IMR-90 (cell line): Measurements from ENCODE around the gene PAXIP1. TPM values are rescaled to one million over a fixed set of nuclear protein-coding genes. Genes with fewer than 3 reads are reported as not detected.
A peak's percentile ranks its signal among the peaks of the same experiment; 100 is the strongest.

Experiments
- ATAC-seq: fragments of 200-7000 bp; cut with Tn5 transposase; 2 replicates; pipeline ENCODE4 v1.9.1; 2020; ENCODE audit warnings: low read depth, mild to moderate bottlenecking, moderate library complexity
- BruUV-seq: library from RNA; stranded (reverse); fragments of 400-500 nt; replicated peaks from 2 replicates; lab custom pipeline; 2021; lab: Mats Ljungman, UMichigan
- CTCF ChIA-PET: fragments of 300-600 bp; formaldehyde crosslinking; extraction: SDS; loops from one replicate; lab custom pipeline; 2021; ENCODE audit warnings: antibody characterized with exemption; lab: Yijun Ruan, JAX
- POLR2A ChIA-PET: fragments of 300-600 bp; sonication (Branson Sonifier 250); formaldehyde crosslinking; loops from one replicate; lab custom pipeline; 2022; ENCODE audit warnings: antibody characterized with exemption; ENCODE audit not compliant: unreplicated experiment; lab: Charles Lee
- DNase-seq: peaks from one replicate; pipeline ENCODE4 v3.0.0; 2013
- H2AFZ ChIP-seq: replicated peaks from 2 replicates; pipeline ENCODE3; 2013; ENCODE audit warnings: low read length, mild to moderate bottlenecking; ENCODE audit not compliant: poor library complexity
- H2AK5ac ChIP-seq: 2 replicates; pipeline ENCODE4 v1.6.1; 2013; ENCODE audit warnings: low read depth, low read length, inconsistent platforms
- H2AK9ac ChIP-seq: replicated peaks from 2 replicates; pipeline ENCODE3; 2013; ENCODE audit warnings: mild to moderate bottlenecking, low read depth, low read length, moderate library complexity; ENCODE audit not compliant: poor library complexity
- H2BK120ac ChIP-seq: 2 replicates; pipeline ENCODE4 v1.6.1; 2013; ENCODE audit warnings: low read depth, low read length, inconsistent platforms
- H2BK15ac ChIP-seq: 3 replicates; pipeline ENCODE4 v1.6.1; 2013; ENCODE audit warnings: low read depth, low read length, inconsistent platforms
- H2BK20ac ChIP-seq: 2 replicates; pipeline ENCODE4 v1.6.1; 2013; ENCODE audit warnings: low read depth, mild to moderate bottlenecking, inconsistent platforms, low read length, moderate library complexity
- H2BK5ac ChIP-seq: 2 replicates; pipeline ENCODE4 v1.6.1; 2013; ENCODE audit warnings: mild to moderate bottlenecking, low read depth, low read length, inconsistent platforms; ENCODE audit not compliant: poor library complexity, severe bottlenecking
- H3K14ac ChIP-seq: replicated peaks from 2 replicates; pipeline ENCODE4 v1.6.1; 2013; ENCODE audit warnings: low read depth, low read length, inconsistent platforms
- H3K18ac ChIP-seq: 2 replicates; pipeline ENCODE4 v1.6.1; 2013; ENCODE audit warnings: low read depth, low read length, control low read depth
- H3K23ac ChIP-seq: 2 replicates; pipeline ENCODE4 v1.6.1; 2013; ENCODE audit warnings: low read depth, low read length, inconsistent platforms
- H3K27ac ChIP-seq: 2 replicates; pipeline ENCODE4 v1.5.1; 2013; ENCODE audit warnings: mild to moderate bottlenecking, control low read depth, low read length; ENCODE audit not compliant: insufficient read depth
- H3K27me3 ChIP-seq: 2 replicates; pipeline ENCODE4 v1.6.1; 2013; ENCODE audit warnings: low read length; ENCODE audit not compliant: control insufficient read depth, insufficient read depth
- H3K36me3 ChIP-seq: 2 replicates; pipeline ENCODE4 v1.6.1; 2013; ENCODE audit warnings: low read length, mixed read lengths; ENCODE audit not compliant: control insufficient read depth, insufficient read depth
- H3K4ac ChIP-seq: 2 replicates; pipeline ENCODE4 v1.6.1; 2013; ENCODE audit warnings: low read depth, low read length, inconsistent platforms
- H3K4me1 ChIP-seq: 2 replicates; pipeline ENCODE4 v1.6.1; 2013; ENCODE audit warnings: low read length, mixed read lengths; ENCODE audit not compliant: control insufficient read depth, insufficient read depth
- H3K4me2 ChIP-seq: 2 replicates; pipeline ENCODE4 v1.6.1; 2013; ENCODE audit warnings: low read depth, mild to moderate bottlenecking, control low read depth, low read length, moderate library complexity
- H3K4me3 ChIP-seq: 2 replicates; pipeline ENCODE4 v1.5.1; 2013; ENCODE audit warnings: low read depth, mild to moderate bottlenecking, control low read depth, low read length, moderate library complexity; ENCODE audit not compliant: insufficient read depth
- H3K56ac ChIP-seq: 2 replicates; pipeline ENCODE4 v1.6.1; 2013; ENCODE audit warnings: low read length, inconsistent platforms; ENCODE audit not compliant: insufficient read depth; ENCODE audit errors: extremely low read depth
- H3K79me1 ChIP-seq, 2 experiments: 2 replicates each; pipeline ENCODE4 v1.6.1; 2013; ENCODE audit warnings: low read length in 2 of 2, inconsistent platforms in 1 of 2, low read depth in 1 of 2
- H3K9ac ChIP-seq: 2 replicates; pipeline ENCODE4 v1.6.1; 2013; ENCODE audit warnings: low read depth, low read length, control low read depth
- H3K9me1 ChIP-seq: 2 replicates; pipeline ENCODE4 v1.6.1; 2013; ENCODE audit warnings: low read length, inconsistent platforms; ENCODE audit not compliant: insufficient read depth
- H3K9me3 ChIP-seq: 2 replicates; pipeline ENCODE4 v1.6.1; 2013; ENCODE audit warnings: low read length; ENCODE audit not compliant: control insufficient read depth, insufficient read depth
- H4K20me1 ChIP-seq: 2 replicates; pipeline ENCODE4 v1.6.1; 2013; ENCODE audit warnings: low read length, inconsistent platforms; ENCODE audit not compliant: insufficient read depth
- H4K5ac ChIP-seq: 2 replicates; pipeline ENCODE4 v1.6.1; 2013; ENCODE audit warnings: mild to moderate bottlenecking, low read depth, low read length, control low read depth
- H4K8ac ChIP-seq, 2 experiments: 2 replicates each; pipeline ENCODE4 v1.6.1; 2013; ENCODE audit warnings: low read depth in 2 of 2, low read length in 2 of 2, control low read depth in 1 of 2, inconsistent platforms in 1 of 2
- H4K91ac ChIP-seq: 2 replicates; pipeline ENCODE4 v1.6.1; 2013; ENCODE audit warnings: low read depth, low read length, inconsistent platforms; ENCODE audit not compliant: insufficient read depth
- BHLHE40 ChIP-seq: fragments of 150-350 bp; IDR thresholded peaks from 2 replicates; pipeline ENCODE4 v1.6.1; 2016; ENCODE audit warnings: mild to moderate bottlenecking, low read depth, low read length
- CEBPB ChIP-seq: IDR thresholded peaks from 2 replicates; pipeline ENCODE4 v1.6.1; 2012; ENCODE audit warnings: low read depth, low read length, improper control_type of control experiment
- CHD1 ChIP-seq: IDR thresholded peaks from 2 replicates; pipeline ENCODE4 v1.6.1; 2012; ENCODE audit warnings: low read depth, low read length, improper control_type of control experiment
- ELK1 ChIP-seq: fragments of 150-350 bp; IDR thresholded peaks from 2 replicates; pipeline ENCODE4 v1.6.1; 2016; ENCODE audit warnings: low read depth, mild to moderate bottlenecking, low read length, moderate library complexity, borderline replicate concordance
- MAZ ChIP-seq: IDR thresholded peaks from 2 replicates; pipeline ENCODE4 v1.6.1; 2012; ENCODE audit warnings: low read depth, mild to moderate bottlenecking, low read length, improper control_type of control experiment, moderate library complexity, borderline replicate concordance
- MXI1 ChIP-seq: IDR thresholded peaks from 2 replicates; pipeline ENCODE4 v1.6.1; 2012; ENCODE audit warnings: low read depth, mild to moderate bottlenecking, low read length, moderate library complexity, borderline replicate concordance
- NFE2L2 ChIP-seq: fragments of 150-350 bp; IDR thresholded peaks from 2 replicates; pipeline ENCODE4 v1.6.1; 2016; ENCODE audit warnings: low read depth, mild to moderate bottlenecking, low read length
- POLR2A ChIP-seq: IDR thresholded peaks from 2 replicates; pipeline ENCODE4 v1.6.1; 2012; ENCODE audit warnings: mild to moderate bottlenecking, low read depth, low read length
- RAD21 ChIP-seq: IDR thresholded peaks from 2 replicates; pipeline ENCODE4 v1.6.1; 2012; ENCODE audit warnings: low read length, improper control_type of control experiment
- RCOR1 ChIP-seq: IDR thresholded peaks from 2 replicates; pipeline ENCODE4 v1.6.1; 2012; ENCODE audit warnings: mild to moderate bottlenecking, low read length, improper control_type of control experiment; ENCODE audit not compliant: insufficient replicate concordance
- RFX5 ChIP-seq: IDR thresholded peaks from 2 replicates; pipeline ENCODE4 v1.8.0; 2012; ENCODE audit warnings: low read depth, mild to moderate bottlenecking, low read length, moderate library complexity
- SMC3 ChIP-seq: fragments of 150-350 bp; IDR thresholded peaks from 2 replicates; pipeline ENCODE4 v1.6.1; 2016; ENCODE audit warnings: low read depth, mild to moderate bottlenecking, antibody characterized with exemption, low read length, moderate library complexity
- WGBS, 2 experiments: methylation state at CpG; one replicate each; pipeline versions ENCODE4 v1.1.5 to v1.1.7; 2013; ENCODE audit warnings: missing lambda C conversion rate in 2 of 2; ENCODE audit not compliant: insufficient read length in 1 of 2; ENCODE audit errors: extremely low coverage in 2 of 2; 5-methylcytosine and 5-hydroxymethylcytosine counted together
- dilution Hi-C: fragments of 300-500 bp; cut with HindIII; formaldehyde crosslinking; loops from one replicate; pipeline ENCODE4 v1.14.3; 2018; ENCODE audit warnings: low sequenced_read_pairs; ENCODE audit not compliant: unreplicated experiment
- in situ Hi-C: fragments of 300-500 bp; cut with MboI; formaldehyde crosslinking; loops from 3 replicates; pipeline ENCODE4 v1.14.3; 2019; ENCODE audit warnings: low sequenced_read_pairs, inconsistent platforms, mixed read lengths
- intact Hi-C: fragments of 100-400 bp; cut with micrococcal nuclease; formaldehyde crosslinking; loops from 2 replicates; pipeline ENCODE4 v1.10.0; 2022
- polyA plus RNA-seq, 3 experiments: library from polyadenylated mRNA; depleted of rRNA; stranded (reverse); fragments of >200 nt; gene quantifications; 2 replicates each; pipeline ENCODE4 v1.2.3, GENCODE V29; 2012; ENCODE audit warnings: low replicate concordance in 1 of 3
- total RNA-seq: library from RNA; depleted of rRNA; stranded (reverse); fragments of >200 nt; gene quantifications from 2 replicates; pipeline ENCODE4 v1.2.3, GENCODE V29; 2012
- TF ChIP-seq, protein P1 (sequence below): conservative IDR thresholded peaks from 2 replicates; pipeline ENCODE4 v1.5.1; 2012; ENCODE audit warnings: mild to moderate bottlenecking, low read depth, low read length, improper control_type of control experiment

PAXIP1 gene
- total and polyA plus RNA-seq, 2 of the 4 experiments (the other 2 are of a cell fraction) = 7.3 to 8.7 TPM

DNA sequence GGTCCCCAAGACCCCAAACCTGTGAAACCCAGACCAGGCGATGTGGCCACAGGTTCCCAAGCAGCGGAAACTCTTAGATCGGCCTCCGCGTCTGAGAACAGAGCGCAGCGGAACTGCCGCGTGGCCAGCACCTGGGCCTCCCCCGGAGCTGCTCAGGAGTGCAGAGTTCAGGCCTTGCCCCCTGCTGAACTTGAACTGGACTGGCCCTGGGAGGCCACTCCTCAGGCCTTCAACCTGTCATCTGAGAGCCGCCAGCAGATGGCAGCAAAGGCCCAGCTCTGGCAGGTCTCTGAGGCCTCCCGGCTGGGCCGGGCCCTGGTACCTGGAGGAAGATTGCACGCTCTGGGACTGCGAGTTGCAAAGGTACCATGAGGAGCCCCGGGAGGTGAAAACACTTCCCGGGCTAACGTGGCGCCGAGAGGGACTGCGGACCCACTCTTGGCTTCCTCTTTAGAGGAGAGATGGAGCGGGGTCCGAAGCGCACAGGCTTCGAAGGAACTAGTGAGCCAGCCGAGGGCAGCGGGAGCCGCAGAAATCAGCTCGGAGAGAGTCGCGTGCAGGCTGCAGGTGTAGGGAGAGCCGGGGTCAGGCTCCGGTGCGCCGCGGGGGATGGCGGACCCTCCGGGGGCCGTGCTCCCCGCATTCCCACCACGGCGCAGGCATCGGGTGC, 89.2 kb downstream of the PAXIP1 start:
- Histone ChIP-seq H3K36me3 (no peaks in the 10 kb centered on the region), H3K4me1 (no peaks in the 10 kb centered on the region), H3K4ac (no peak overlapping the region), H3K14ac (no peak overlapping the region), H3K27me3 (peaks cover 12% of the 10 kb centered on the region; the same call in 1 of the 2 replicates), H3K56ac (no peak overlapping the region), H2BK5ac (no peak overlapping the region), H2AK5ac (no peak overlapping the region), H4K5ac (no peak overlapping the region), H3K4me3 (no peak overlapping the region), H3K23ac (no peak overlapping the region), H3K9me1 (no peaks in the 10 kb centered on the region), H2BK120ac (no peak overlapping the region), H4K91ac (no peak overlapping the region), H3K18ac (no peak overlapping the region), H3K9ac (no peak overlapping the region), H3K27ac (no peak overlapping the region), H3K9me3 (peaks cover 3% of the 10 kb centered on the region; the same call in 1 of the 2 replicates), H2BK20ac (no peak overlapping the region), H4K8ac (no peak overlapping the region), H2BK15ac (no peak overlapping the region), H2AK9ac (peak overlapping the region; percentile 0), H3K4me2 (peak overlapping the region; percentile 54; the same call in 1 of the 2 replicates), H3K79me1 (no peaks in the 10 kb centered on the region), H2AFZ (peak overlapping the region; percentile 94), H4K20me1 (no peaks in the 10 kb centered on the region)
- ATAC-seq (peak; percentile 98), DNase-seq (peak; percentile 51)
- 16% methylated on average over 16 of the region's 43 CpGs; no CpG with 5 or more reads in 1 of the 2 experiments for WGBS, 2 experiments
- POLR2A ChIA-PET = no interaction called here
- in situ Hi-C loops = no loop called here
- dilution Hi-C loops = no loop called here
- CTCF ChIA-PET = interaction anchor here (0.5 to 2.4 kb wide), 9 partner anchors 10 to 1664 kb away, joined by 3 to 11 read pairs (median 3); no protein-coding TSS in a partner anchor
- no TSS peak for BruUV-seq
- no peak for TF ChIP-seq CHD1
- TF ChIP-seq MAZ = no peak
- TF ChIP-seq CEBPB = no peak
- no peak for TF ChIP-seq RFX5
- TF ChIP-seq RCOR1 = no peak
- no peak for TF ChIP-seq POLR2A
- TF ChIP-seq RAD21 = peak; percentile 80
- no peak for TF ChIP-seq NFE2L2
- no peak for TF ChIP-seq BHLHE40
- no peak for TF ChIP-seq MXI1
- TF ChIP-seq, protein P1, sequence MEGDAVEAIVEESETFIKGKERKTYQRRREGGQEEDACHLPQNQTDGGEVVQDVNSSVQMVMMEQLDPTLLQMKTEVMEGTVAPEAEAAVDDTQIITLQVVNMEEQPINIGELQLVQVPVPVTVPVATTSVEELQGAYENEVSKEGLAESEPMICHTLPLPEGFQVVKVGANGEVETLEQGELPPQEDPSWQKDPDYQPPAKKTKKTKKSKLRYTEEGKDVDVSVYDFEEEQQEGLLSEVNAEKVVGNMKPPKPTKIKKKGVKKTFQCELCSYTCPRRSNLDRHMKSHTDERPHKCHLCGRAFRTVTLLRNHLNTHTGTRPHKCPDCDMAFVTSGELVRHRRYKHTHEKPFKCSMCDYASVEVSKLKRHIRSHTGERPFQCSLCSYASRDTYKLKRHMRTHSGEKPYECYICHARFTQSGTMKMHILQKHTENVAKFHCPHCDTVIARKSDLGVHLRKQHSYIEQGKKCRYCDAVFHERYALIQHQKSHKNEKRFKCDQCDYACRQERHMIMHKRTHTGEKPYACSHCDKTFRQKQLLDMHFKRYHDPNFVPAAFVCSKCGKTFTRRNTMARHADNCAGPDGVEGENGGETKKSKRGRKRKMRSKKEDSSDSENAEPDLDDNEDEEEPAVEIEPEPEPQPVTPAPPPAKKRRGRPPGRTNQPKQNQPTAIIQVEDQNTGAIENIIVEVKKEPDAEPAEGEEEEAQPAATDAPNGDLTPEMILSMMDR = peak; percentile 78
- TF ChIP-seq SMC3 = peak; percentile 46
- TF ChIP-seq ELK1 = no peak
- intact Hi-C loops = loop anchor here (1.0 kb wide), 1 partner anchor 432 kb away; no protein-coding TSS in a partner anchor
